ENCODE measurements around the gene TMTC1.

Gene TMTC1

DNA sequence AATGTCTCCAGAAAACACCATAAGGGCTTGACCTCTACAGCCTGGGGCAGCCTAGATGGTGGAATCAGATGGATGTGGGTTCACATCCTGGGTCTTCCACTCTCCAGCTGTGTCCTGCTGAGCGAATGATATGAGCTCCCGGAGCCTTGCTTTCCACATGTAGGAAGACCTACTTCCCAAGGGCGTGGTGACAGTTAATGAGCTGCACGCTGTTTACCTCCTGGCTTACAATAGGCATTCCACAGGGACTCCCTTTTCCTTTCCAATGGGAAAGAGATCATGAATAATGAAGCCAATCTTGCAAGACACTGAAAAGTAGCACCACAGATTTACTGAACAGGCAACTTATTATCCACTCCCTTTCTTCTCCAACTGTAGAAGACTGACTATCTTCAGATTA lies 46.1 kb downstream of the TMTC1 start:
- Histone ChIP-seq H3K27ac (ENCODE audit: low read depth, low read length, poor library complexity, severe bottlenecking) (no peak overlapping the region), H3K36me3 (ENCODE audit: insufficient read depth, low read length) (no peaks in the 10 kb centered on the region), H3K4me2 (ENCODE audit: low read length) (no peak overlapping the region), H3K9me2 (ENCODE audit: low read depth, low read length) (no peaks in the 10 kb centered on the region), H3K79me2 (ENCODE audit: insufficient read depth, low read length) (no peaks in the 10 kb centered on the region), H3K27me3 (ENCODE audit: insufficient read depth, low read length) (no peaks in the 10 kb centered on the region), H2AFZ (ENCODE audit: low read length) (no peak overlapping the region), H3K9me3 (ENCODE audit: low read length) (no peaks in the 10 kb centered on the region), H4K20me1 (ENCODE audit: insufficient read depth, low read length) (no peaks in the 10 kb centered on the region), H3F3A (ENCODE audit: insufficient read depth, low read length) (no peaks in the 10 kb centered on the region), H3K9ac (ENCODE audit: low read length) (no peak overlapping the region), H3K4me3 (ENCODE audit: low read depth, low read length, poor library complexity, severe bottlenecking) (no peak overlapping the region), H3K4me1 (ENCODE audit: insufficient read depth, low read length, severe bottlenecking) (no peaks in the 10 kb centered on the region)
- TF ChIP-seq CTCF (IDR thresholded peaks at IDR 0.05; ENCODE audit: low read length) (no peak), EZH2 (IDR thresholded peaks at IDR 0.05; ENCODE audit: borderline replicate concordance, low read length) (no peak)

DNA sequence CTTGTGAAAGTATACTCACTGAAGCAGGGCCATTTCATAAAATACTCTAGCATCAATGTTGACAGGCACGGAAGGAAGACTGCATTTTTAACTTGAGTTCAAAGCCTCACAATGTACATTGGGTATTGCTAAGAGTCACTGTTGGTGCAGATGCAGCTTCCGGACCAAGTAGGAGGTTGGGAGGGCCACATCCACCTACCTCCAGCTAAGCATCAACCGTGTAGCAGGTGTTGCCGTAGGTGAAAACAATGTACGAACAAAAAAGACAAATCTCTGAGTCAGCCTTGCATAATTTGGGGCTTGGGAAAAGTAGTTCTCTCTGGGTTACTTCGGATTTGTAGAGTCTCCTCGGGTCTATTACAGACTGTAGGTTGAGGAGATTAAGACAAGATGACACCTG lies 48.1 kb downstream of the TMTC1 start:
- H3K9ac ChIP-seq (ENCODE audit: low read length): no peak overlapping the region
- no peaks in the 10 kb centered on the region for H3F3A ChIP-seq (ENCODE audit: insufficient read depth, low read length)
- H3K27ac ChIP-seq (ENCODE audit: low read depth, low read length, poor library complexity, severe bottlenecking): no peak overlapping the region
- H3K9me2 ChIP-seq (ENCODE audit: low read depth, low read length): no peaks in the 10 kb centered on the region
- no peaks in the 10 kb centered on the region for H3K36me3 ChIP-seq (ENCODE audit: insufficient read depth, low read length)
- TF ChIP-seq CTCF (IDR thresholded peaks at IDR 0.05; ENCODE audit: low read length) (no peak), EZH2 (IDR thresholded peaks at IDR 0.05; ENCODE audit: borderline replicate concordance, low read length) (no peak)
- H3K79me2 ChIP-seq (ENCODE audit: insufficient read depth, low read length): no peaks in the 10 kb centered on the region
- no peaks in the 10 kb centered on the region for H3K4me1 ChIP-seq (ENCODE audit: insufficient read depth, low read length, severe bottlenecking)
- H3K4me2 ChIP-seq (ENCODE audit: low read length): no peak overlapping the region
- H3K4me3 ChIP-seq (ENCODE audit: low read depth, low read length, poor library complexity, severe bottlenecking): no peak overlapping the region
- no peak overlapping the region for H2AFZ ChIP-seq (ENCODE audit: low read length)
- H3K9me3 ChIP-seq (ENCODE audit: low read length): no peaks in the 10 kb centered on the region
- H3K27me3 ChIP-seq (ENCODE audit: insufficient read depth, low read length): no peaks in the 10 kb centered on the region
- no peaks in the 10 kb centered on the region for H4K20me1 ChIP-seq (ENCODE audit: insufficient read depth, low read length)

DNA sequence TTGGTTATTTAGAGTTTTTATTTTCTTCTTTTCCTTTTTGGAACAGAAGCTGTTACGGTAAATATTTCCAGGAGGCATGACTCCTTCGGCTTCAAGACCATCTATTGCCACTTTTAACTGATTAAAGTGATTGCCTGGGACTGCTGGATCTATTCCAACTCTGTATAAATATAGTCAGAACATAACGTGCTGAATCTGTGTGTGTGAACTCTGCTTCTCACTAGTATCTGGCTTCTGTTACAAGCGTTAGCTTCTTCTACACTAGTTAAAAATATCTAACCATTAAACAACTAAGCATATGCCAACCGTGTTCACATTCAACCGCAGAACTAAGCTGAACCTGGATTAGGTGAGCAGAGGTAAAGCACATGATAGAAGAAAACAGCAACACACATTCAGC lies 49.0 kb downstream of the TMTC1 start:
- H3K9me3 ChIP-seq (ENCODE audit: low read length): no peaks in the 10 kb centered on the region
- no peaks in the 10 kb centered on the region for H3K79me2 ChIP-seq (ENCODE audit: insufficient read depth, low read length)
- H4K20me1 ChIP-seq (ENCODE audit: insufficient read depth, low read length): no peaks in the 10 kb centered on the region
- no peaks in the 10 kb centered on the region for H3F3A ChIP-seq (ENCODE audit: insufficient read depth, low read length)
- no peaks in the 10 kb centered on the region for H3K4me1 ChIP-seq (ENCODE audit: insufficient read depth, low read length, severe bottlenecking)
- no peak overlapping the region for H3K9ac ChIP-seq (ENCODE audit: low read length)
- no peak overlapping the region for H3K27ac ChIP-seq (ENCODE audit: low read depth, low read length, poor library complexity, severe bottlenecking)
- H3K4me3 ChIP-seq (ENCODE audit: low read depth, low read length, poor library complexity, severe bottlenecking): no peak overlapping the region
- no peak overlapping the region for H2AFZ ChIP-seq (ENCODE audit: low read length)
- no peaks in the 10 kb centered on the region for H3K9me2 ChIP-seq (ENCODE audit: low read depth, low read length)
- H3K4me2 ChIP-seq (ENCODE audit: low read length): no peak overlapping the region
- TF ChIP-seq CTCF (IDR thresholded peaks at IDR 0.05; ENCODE audit: low read length): no peak
- TF ChIP-seq EZH2 (IDR thresholded peaks at IDR 0.05; ENCODE audit: borderline replicate concordance, low read length): no peak
- no peaks in the 10 kb centered on the region for H3K27me3 ChIP-seq (ENCODE audit: insufficient read depth, low read length)
- no peaks in the 10 kb centered on the region for H3K36me3 ChIP-seq (ENCODE audit: insufficient read depth, low read length)

Measured in OCI-LY1 (cell line).